DOHH2 (cell line): Measurements from ENCODE around the gene DNAL4.
"Not testable (repeated sequence)": the region's sequence is repeated elsewhere in the genome, so short reads cannot be mapped to it uniquely, and the experiment has no call there.

Experiments used
- H3F3A ChIP-seq: fragments of 200-600 bp; sonication (generic), shearing (Covaris generic); 2 replicates; pipeline ENCODE4 v1.6.0; 2016; ENCODE audit warnings: antibody characterized with exemption, mild to moderate bottlenecking; ENCODE audit not compliant: control insufficient read depth, insufficient read depth
- H3K27ac ChIP-seq: fragments of 200-600 bp; sonication (generic); 2 replicates; pipeline ENCODE4 v1.5.1; 2014; ENCODE audit warnings: low read depth, mild to moderate bottlenecking, low read length, moderate library complexity
- H3K27me3 ChIP-seq: fragments of 200-600 bp; sonication (generic); 2 replicates; pipeline ENCODE4 v1.6.1; 2014; ENCODE audit warnings: mild to moderate bottlenecking, low read length, mixed read lengths; ENCODE audit not compliant: control insufficient read depth
- H3K36me3 ChIP-seq: fragments of 200-600 bp; sonication (generic); 2 replicates; pipeline ENCODE4 v1.6.1; 2014; ENCODE audit warnings: mild to moderate bottlenecking, low read length, moderate library complexity, mixed read lengths; ENCODE audit not compliant: control insufficient read depth
- H3K4me1 ChIP-seq: fragments of 200-600 bp; sonication (generic); 2 replicates; pipeline ENCODE4 v1.6.1; 2014; ENCODE audit warnings: mild to moderate bottlenecking, low read length, mixed read lengths; ENCODE audit not compliant: control insufficient read depth
- H3K4me2 ChIP-seq: fragments of 200-600 bp; sonication (generic); 2 replicates; pipeline ENCODE4 v1.6.0; 2014; ENCODE audit warnings: mild to moderate bottlenecking, low read length, moderate library complexity
- H3K4me3 ChIP-seq: fragments of 200-600 bp; sonication (generic); 2 replicates; pipeline ENCODE4 v1.5.1; 2014; ENCODE audit warnings: mild to moderate bottlenecking, low read length, mixed read lengths
- H3K79me2 ChIP-seq: fragments of 200-600 bp; sonication (generic); 2 replicates; pipeline ENCODE4 v1.6.1; 2014; ENCODE audit warnings: mild to moderate bottlenecking, low read length, mixed read lengths; ENCODE audit not compliant: control insufficient read depth
- H3K9me2 ChIP-seq: fragments of 200-600 bp; sonication (generic); replicated peaks from 2 replicates; pipeline ENCODE4 v1.6.1; 2014; ENCODE audit warnings: mild to moderate bottlenecking, low read length, mixed read lengths; ENCODE audit not compliant: control insufficient read depth
- H3K9me3 ChIP-seq: fragments of 200-600 bp; sonication (generic); 2 replicates; pipeline ENCODE4 v1.6.1; 2014; ENCODE audit warnings: antibody characterized with exemption, low read length, mixed read lengths; ENCODE audit not compliant: control insufficient read depth, insufficient read depth
- H4K20me1 ChIP-seq: fragments of 200-600 bp; sonication (generic); 2 replicates; pipeline ENCODE4 v1.6.0; 2014; ENCODE audit warnings: low read depth, mild to moderate bottlenecking, antibody characterized with exemption, low read length, moderate library complexity; ENCODE audit not compliant: control insufficient read depth, insufficient read depth
- EZH2phosphoT487 ChIP-seq: fragments of 200-600 bp; sonication (generic); IDR thresholded peaks from 2 replicates; pipeline ENCODE4 v1.6.1; 2017; ENCODE audit warnings: borderline replicate concordance, mild to moderate bottlenecking, antibody characterized with exemption, low read length, moderate library complexity, mixed read lengths
- TF ChIP-seq, protein P1 (sequence below): fragments of 200-600 bp; sonication (generic); IDR thresholded peaks from one replicate; pipeline ENCODE4 v1.5.1; 2014; ENCODE audit warnings: antibody characterized with exemption, mild to moderate bottlenecking, low read depth, low read length; ENCODE audit not compliant: poor library complexity, severe bottlenecking

Gene DNAL4

DNA sequence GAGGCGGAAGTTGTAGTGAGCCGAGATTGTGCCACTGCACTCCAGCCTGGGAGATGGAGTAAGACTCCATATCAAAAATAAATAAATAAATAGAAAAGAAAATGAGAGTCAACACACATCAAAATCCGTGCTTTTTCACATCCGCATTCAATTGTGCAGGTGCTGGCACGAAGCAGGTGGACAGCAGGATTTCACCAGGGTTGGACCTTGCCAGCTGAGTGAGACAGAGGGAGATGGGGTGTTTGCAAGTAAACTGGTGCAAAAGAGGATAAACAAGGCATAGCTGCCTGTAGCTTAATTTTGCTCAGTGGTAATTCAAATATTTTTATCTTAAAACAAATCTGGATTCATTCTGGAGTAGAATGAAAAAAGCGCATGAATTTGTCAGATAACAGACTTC lies 23.3 kb upstream of the DNAL4 start:
- no peaks in the 10 kb centered on the region for H3K4me1 ChIP-seq
- no peaks in the 10 kb centered on the region for H3K36me3 ChIP-seq
- H3F3A ChIP-seq = no peaks in the 10 kb centered on the region
- H4K20me1 ChIP-seq = no peaks in the 10 kb centered on the region
- TF ChIP-seq EZH2phosphoT487 = no peak
- TF ChIP-seq, protein P1, sequence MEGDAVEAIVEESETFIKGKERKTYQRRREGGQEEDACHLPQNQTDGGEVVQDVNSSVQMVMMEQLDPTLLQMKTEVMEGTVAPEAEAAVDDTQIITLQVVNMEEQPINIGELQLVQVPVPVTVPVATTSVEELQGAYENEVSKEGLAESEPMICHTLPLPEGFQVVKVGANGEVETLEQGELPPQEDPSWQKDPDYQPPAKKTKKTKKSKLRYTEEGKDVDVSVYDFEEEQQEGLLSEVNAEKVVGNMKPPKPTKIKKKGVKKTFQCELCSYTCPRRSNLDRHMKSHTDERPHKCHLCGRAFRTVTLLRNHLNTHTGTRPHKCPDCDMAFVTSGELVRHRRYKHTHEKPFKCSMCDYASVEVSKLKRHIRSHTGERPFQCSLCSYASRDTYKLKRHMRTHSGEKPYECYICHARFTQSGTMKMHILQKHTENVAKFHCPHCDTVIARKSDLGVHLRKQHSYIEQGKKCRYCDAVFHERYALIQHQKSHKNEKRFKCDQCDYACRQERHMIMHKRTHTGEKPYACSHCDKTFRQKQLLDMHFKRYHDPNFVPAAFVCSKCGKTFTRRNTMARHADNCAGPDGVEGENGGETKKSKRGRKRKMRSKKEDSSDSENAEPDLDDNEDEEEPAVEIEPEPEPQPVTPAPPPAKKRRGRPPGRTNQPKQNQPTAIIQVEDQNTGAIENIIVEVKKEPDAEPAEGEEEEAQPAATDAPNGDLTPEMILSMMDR = no peak
- H3K4me2 ChIP-seq = no peak overlapping the region
- no peaks in the 10 kb centered on the region for H3K9me2 ChIP-seq
- no peaks in the 10 kb centered on the region for H3K9me3 ChIP-seq
- H3K27me3 ChIP-seq = peaks cover 12% of the 10 kb centered on the region
- no peak overlapping the region for H3K27ac ChIP-seq
- H3K79me2 ChIP-seq = no peaks in the 10 kb centered on the region
- no peak overlapping the region for H3K4me3 ChIP-seq

DNA sequence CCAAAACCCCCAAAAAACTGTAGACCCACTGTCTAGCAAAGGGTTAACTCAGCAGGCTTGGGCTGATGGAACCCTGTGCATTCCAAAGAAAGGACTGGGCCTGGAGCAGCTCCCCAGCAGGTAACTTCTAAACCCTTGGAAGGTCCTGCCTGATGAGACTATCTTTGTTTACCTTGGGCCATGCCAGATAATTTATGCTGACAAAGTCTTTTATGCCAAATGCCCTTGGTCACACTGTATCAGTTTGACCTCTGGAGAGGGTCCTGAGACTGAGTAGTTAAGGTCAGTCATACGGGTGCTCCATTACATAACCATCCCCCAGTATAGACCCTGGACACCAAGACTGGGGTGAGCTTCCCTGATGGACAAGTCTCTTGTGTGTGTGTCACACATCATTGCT lies 21.9 kb upstream of the DNAL4 start:
- H3K36me3 ChIP-seq = no peaks in the 10 kb centered on the region
- H3K79me2 ChIP-seq = no peaks in the 10 kb centered on the region
- no peaks in the 10 kb centered on the region for H3K9me3 ChIP-seq
- H3K9me2 ChIP-seq = no peaks in the 10 kb centered on the region
- peaks cover 23% of the 10 kb centered on the region for H3K27me3 ChIP-seq
- H3K4me2 ChIP-seq = no peak overlapping the region
- no peak overlapping the region for H3K27ac ChIP-seq
- no peaks in the 10 kb centered on the region for H3F3A ChIP-seq
- H3K4me1 ChIP-seq = no peaks in the 10 kb centered on the region
- H4K20me1 ChIP-seq = no peaks in the 10 kb centered on the region
- TF ChIP-seq EZH2phosphoT487 = no peak
- TF ChIP-seq, protein P1 = no peak
- no peak overlapping the region for H3K4me3 ChIP-seq

DNA sequence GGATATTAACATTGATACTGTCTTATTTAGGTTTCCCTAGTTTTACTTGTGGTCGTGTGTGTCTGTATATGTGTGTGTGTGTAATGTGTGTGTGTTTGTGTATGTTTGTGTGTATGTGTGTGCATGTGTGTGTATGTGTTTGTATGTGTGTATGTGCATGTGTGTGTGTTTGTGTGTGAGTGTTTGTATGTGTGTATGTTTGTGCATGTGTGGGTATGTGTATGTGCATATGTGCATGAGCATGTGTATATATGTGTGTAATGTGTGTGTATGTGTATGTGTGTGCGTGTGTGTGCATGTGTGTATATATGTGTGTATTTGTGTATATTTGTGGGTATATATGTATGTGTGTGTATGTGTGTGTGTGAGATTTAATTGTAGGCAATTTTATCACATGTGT lies 17.3 kb upstream of the DNAL4 start:
- H3K4me3 ChIP-seq = no peak overlapping the region
- peaks cover 25% of the 10 kb centered on the region for H3K27me3 ChIP-seq
- H4K20me1 ChIP-seq = no peaks in the 10 kb centered on the region
- no peak overlapping the region for H3K27ac ChIP-seq
- no peaks in the 10 kb centered on the region for H3K9me2 ChIP-seq
- no peak overlapping the region for H3K4me2 ChIP-seq
- H3K4me1 ChIP-seq = no peaks in the 10 kb centered on the region
- H3K79me2 ChIP-seq = no peaks in the 10 kb centered on the region
- TF ChIP-seq EZH2phosphoT487 = no peak
- TF ChIP-seq, protein P1 = no peak
- H3F3A ChIP-seq = no peaks in the 10 kb centered on the region
- no peaks in the 10 kb centered on the region for H3K36me3 ChIP-seq
- H3K9me3 ChIP-seq = peaks cover 4% of the 10 kb centered on the region; the same call in 1 of the 2 replicates

DNA sequence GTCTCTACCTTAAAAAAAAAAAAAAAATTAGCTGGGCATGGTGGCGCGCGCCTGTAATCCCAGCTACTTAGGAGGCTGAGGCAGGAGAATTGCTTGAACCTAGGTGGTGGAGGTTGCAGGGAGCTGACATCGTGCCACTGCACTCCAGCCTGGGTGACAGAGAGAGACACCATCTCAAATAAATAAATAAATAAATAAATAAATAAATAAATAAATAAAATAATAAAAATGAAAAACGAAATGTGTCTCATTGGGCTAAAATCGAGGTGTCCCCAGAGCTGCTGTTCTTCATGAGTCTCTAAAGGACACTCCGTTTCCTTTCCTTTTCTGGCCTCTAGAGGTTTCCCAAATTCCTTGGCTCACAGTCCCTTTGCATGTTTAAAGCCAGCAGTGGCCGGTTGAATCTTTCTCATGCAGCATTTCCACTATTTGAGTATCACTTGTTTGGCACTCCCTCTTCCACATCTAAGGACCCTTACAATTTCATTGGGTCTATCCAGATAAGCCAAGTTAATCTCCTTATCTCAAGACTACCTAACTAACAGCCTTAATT lies 11.2 kb upstream of the DNAL4 start:
- not testable (repeated sequence) for H3K9me2 ChIP-seq, H3K36me3 ChIP-seq, H3K9me3 ChIP-seq, H3K4me2 ChIP-seq, H3K79me2 ChIP-seq, H3F3A ChIP-seq, H3K4me1 ChIP-seq, H3K27me3 ChIP-seq, H4K20me1 ChIP-seq, H3K4me3 ChIP-seq, H3K27ac ChIP-seq
